ENCODE results near the gene SLC8A2.

The SLC8A2 gene

GRCh38 chr19:47381653-47382279 is 89.9 kb downstream of the SLC8A2 start:
- no peak for DNase-seq (ENCODE audit: low read depth)
- no peak for TF ChIP-seq CTCF (IDR thresholded peaks at IDR 0.05; ENCODE audit: low read depth, low read length, missing control alignments)

GRCh38 chr19:47381121-47381520 is 90.6 kb downstream of the SLC8A2 start:
- TF ChIP-seq CTCF (IDR thresholded peaks at IDR 0.05; ENCODE audit: low read depth, low read length, missing control alignments) = no peak
- no peak overlapping the region for H3K4me3 ChIP-seq (ENCODE audit: low read depth, low read length)
- in situ Hi-C loops (cut with HindIII; ENCODE audit: low sequenced_read_pairs) = no loop called here
- no peak for DNase-seq (ENCODE audit: low read depth)

More at GRCh38 chr19:47381653-47382279, 89.9 kb downstream of the SLC8A2 start:
- in situ Hi-C loops (cut with HindIII; ENCODE audit: low sequenced_read_pairs) = no loop called here
- no peak overlapping the region for H3K4me3 ChIP-seq (ENCODE audit: low read depth, low read length)

GRCh38 chr19:47380559-47380958 is 91.1 kb downstream of the SLC8A2 start:
- no peak for DNase-seq (ENCODE audit: low read depth)
- no peak for TF ChIP-seq CTCF (IDR thresholded peaks at IDR 0.05; ENCODE audit: low read depth, low read length, missing control alignments)
- no peak overlapping the region for H3K4me3 ChIP-seq (ENCODE audit: low read depth, low read length)
- in situ Hi-C loops (cut with HindIII; ENCODE audit: low sequenced_read_pairs) = no loop called here

- H3K4me3 ChIP-seq (ENCODE audit: low read depth, low read length) = no peak overlapping the region
Observed at GRCh38 chr19:47379381-47379938, 92.2 kb downstream of the SLC8A2 start.

GRCh38 chr19:47378246-47378645 is 93.4 kb downstream of the SLC8A2 start:
- TF ChIP-seq CTCF (IDR thresholded peaks at IDR 0.05; ENCODE audit: low read depth, low read length, missing control alignments) = no peak
- in situ Hi-C loops (cut with HindIII; ENCODE audit: low sequenced_read_pairs) = no loop called here
- DNase-seq (ENCODE audit: low read depth) = no peak
- H3K4me3 ChIP-seq (ENCODE audit: low read depth, low read length) = no peak overlapping the region

More at GRCh38 chr19:47379381-47379938, 92.2 kb downstream of the SLC8A2 start:
- in situ Hi-C loops (cut with HindIII; ENCODE audit: low sequenced_read_pairs) = no loop called here
- DNase-seq (ENCODE audit: low read depth) = no peak
- TF ChIP-seq CTCF (IDR thresholded peaks at IDR 0.05; ENCODE audit: low read depth, low read length, missing control alignments) = no peak
